Measurements from ENCODE around the gene FNDC3B. TPM values are rescaled to one million over a fixed set of nuclear protein-coding genes. Genes with fewer than 3 reads are reported as not detected.

The FNDC3B gene
- total and polyA plus RNA-seq, 2 donors (not counting 3 experiments of a cell fraction or from before 2014, with no cell fraction given), result 91.6 to 295 TPM

- Histone ChIP-seq H3K9me3 (replicated peaks; ENCODE audit: control insufficient read depth, insufficient read depth, low read length) (no peaks in the 10 kb centered on the region), H4K20me1 (replicated peaks; ENCODE audit: control insufficient read depth, extremely low read depth, insufficient read depth, low read length) (peaks cover 7% of the 10 kb centered on the region), H3K27ac (ENCODE audit: insufficient read depth, low read depth, low read length) (peak overlapping the region; percentile 5), H3K36me3 (ENCODE audit: control insufficient read depth in 2 of 2, extremely low read depth in 1 of 2, insufficient read depth in 2 of 2, low read length in 2 of 2) (peaks cover 11 to 13% of the 10 kb centered on the region in 2 experiments), H2AFZ (ENCODE audit: low read depth, low read length) (no peak overlapping the region), H3K4me2 (ENCODE audit: insufficient read depth, low read length) (no peak overlapping the region), H3K9ac (replicated peaks; ENCODE audit: extremely low read depth, insufficient read depth, low read length) (no peak overlapping the region), H3K4me1 (ENCODE audit: control insufficient read depth, extremely low read depth, insufficient read depth, low read length) (peaks cover 57% of the 10 kb centered on the region), H3K27me3 (ENCODE audit: control insufficient read depth in 2 of 2, insufficient read depth in 2 of 2, low read length in 2 of 2) (no peaks in the 10 kb centered on the region), H3K79me2 (ENCODE audit: control insufficient read depth, insufficient read depth, low read length) (peaks cover 83% of the 10 kb centered on the region), H3K9me1 (replicated peaks; ENCODE audit: control insufficient read depth, extremely low read depth, insufficient read depth, low read length) (no peaks in the 10 kb centered on the region), H3K4me3 (replicated peaks in 1 of 3; ENCODE audit: insufficient read depth in 1 of 3, low read depth in 1 of 3, low read length in 3 of 3) (no peak overlapping the region)
- POLR2A ChIA-PET, result interaction anchor here (0.8 to 1.3 kb wide), 2 partner anchors 14 to 60 kb away, joined by 3 read pairs; no protein-coding TSS in a partner anchor
- dilution Hi-C loops (cut with MboI; ENCODE audit: extremely low pct_ligation_motif_present, low sequenced_read_pairs) (no loop called here), intact Hi-C loops (cut with micrococcal nuclease) (no loop called here)
- CTCF ChIA-PET, result interaction anchor here (0.8 kb wide), 1 partner anchor 205 kb away, joined by 3 read pairs; no protein-coding TSS in a partner anchor
- DNase-seq (ENCODE audit: low read depth, low spot score) (no peak), FAIRE-seq (peak; percentile 63)
- TF ChIP-seq MAX (IDR thresholded peaks at IDR 0.05; ENCODE audit: insufficient read depth, insufficient read length), result no peak
- BruUV-seq (replicated peaks), result no TSS peak
These were observed 87.8 kb downstream of the FNDC3B start for GRCh38 chr3:172127141-172127540.

DNA sequence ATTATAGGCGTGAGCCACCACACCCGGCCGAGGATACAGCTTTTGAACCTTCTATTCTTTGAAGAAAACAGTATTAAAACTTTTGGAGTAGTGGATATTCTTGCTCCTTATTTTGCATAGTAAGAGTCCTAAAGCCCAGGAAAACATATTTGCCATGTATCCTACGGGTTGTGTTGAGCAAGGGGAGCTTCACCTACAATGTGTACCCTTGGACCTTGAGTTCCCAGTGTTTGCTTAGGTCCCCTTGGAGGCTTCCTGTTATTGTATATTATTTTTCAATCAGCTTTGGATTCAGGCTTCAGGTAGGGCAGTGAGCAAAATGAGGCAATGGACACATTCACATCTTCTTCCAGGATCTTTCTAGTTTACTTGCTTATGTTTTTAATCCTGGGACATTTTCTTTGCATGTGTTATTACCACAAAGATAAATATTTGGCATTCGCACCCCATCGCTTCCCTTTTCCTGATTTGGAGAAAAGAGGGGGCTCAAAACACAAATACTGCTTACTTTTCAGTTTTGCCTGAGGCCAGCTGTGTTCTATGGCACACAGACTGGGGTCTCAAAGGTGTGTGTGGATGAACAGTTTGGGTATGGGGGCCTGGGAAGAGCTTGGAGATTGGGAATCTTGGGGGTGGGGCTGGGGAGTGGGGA, 88.7 kb downstream of the FNDC3B start:
- Histone ChIP-seq H3K36me3 (ENCODE audit: control insufficient read depth in 2 of 2, extremely low read depth in 1 of 2, insufficient read depth in 2 of 2, low read length in 2 of 2) (peaks cover 7 to 9% of the 10 kb centered on the region in 2 experiments), H2AFZ (ENCODE audit: low read depth, low read length) (no peak overlapping the region), H3K9me3 (replicated peaks; ENCODE audit: control insufficient read depth, insufficient read depth, low read length) (no peaks in the 10 kb centered on the region), H3K4me1 (ENCODE audit: control insufficient read depth, extremely low read depth, insufficient read depth, low read length) (peaks cover 59% of the 10 kb centered on the region), H3K79me2 (ENCODE audit: control insufficient read depth, insufficient read depth, low read length) (peaks cover 81% of the 10 kb centered on the region), H3K9me1 (replicated peaks; ENCODE audit: control insufficient read depth, extremely low read depth, insufficient read depth, low read length) (no peaks in the 10 kb centered on the region), H3K4me2 (ENCODE audit: insufficient read depth, low read length) (no peak overlapping the region), H3K27ac (ENCODE audit: insufficient read depth, low read depth, low read length) (peak overlapping the region; percentile 38), H3K4me3 (replicated peaks in 1 of 3; ENCODE audit: insufficient read depth in 1 of 3, low read depth in 1 of 3, low read length in 3 of 3) (no peak overlapping the region), H3K27me3 (ENCODE audit: control insufficient read depth in 2 of 2, insufficient read depth in 2 of 2, low read length in 2 of 2) (no peaks in the 10 kb centered on the region), H4K20me1 (replicated peaks; ENCODE audit: control insufficient read depth, extremely low read depth, insufficient read depth, low read length) (peaks cover 5% of the 10 kb centered on the region), H3K9ac (replicated peaks; ENCODE audit: extremely low read depth, insufficient read depth, low read length) (no peak overlapping the region)
- no peak for FAIRE-seq
- intact Hi-C loops (cut with micrococcal nuclease) (no loop called here), dilution Hi-C loops (cut with MboI; ENCODE audit: extremely low pct_ligation_motif_present, low sequenced_read_pairs) (no loop called here)
- ChIA-PET CTCF (interaction anchor here (0.7 to 1.3 kb wide), 6 partner anchors 9 to 204 kb away, joined by 3 read pairs; no protein-coding TSS in a partner anchor), POLR2A (interaction anchor here (0.8 to 1.3 kb wide), 2 partner anchors 13 to 61 kb away, joined by 3 read pairs; no protein-coding TSS in a partner anchor)
- TF ChIP-seq CTCF (IDR thresholded peaks at IDR 0.05; ENCODE audit: extremely low read depth in 1 of 2, insufficient read depth in 1 of 2, low read depth in 1 of 2, low read length in 2 of 2) (no peak), MYC (IDR thresholded peaks at IDR 0.05; ENCODE audit: low read depth, low read length) (no peak), POLR2AphosphoS5 (IDR thresholded peaks at IDR 0.05; ENCODE audit: insufficient read depth, low read depth, low read length) (no peak), POLR2A (IDR thresholded peaks at IDR 0.05; ENCODE audit: low read depth, low read length) (no peak), EZH2 (IDR thresholded peaks at IDR 0.05; ENCODE audit: borderline replicate concordance, low read depth, low read length, severe bottlenecking) (no peak)
- no peak for DNase-seq (ENCODE audit: low read depth, low spot score)
- BruUV-seq (replicated peaks), result no TSS peak
